HCT116 (cell line): ENCODE data around the gene AUTS2.

Experiments
- CBX3 ChIP-seq: IDR thresholded peaks from 2 replicates; pipeline ENCODE4 v1.6.1; 2012; ENCODE audit warnings: low read depth
- ELF1 ChIP-seq: IDR thresholded peaks from 2 replicates; pipeline ENCODE4 v1.6.1; 2012; ENCODE audit warnings: low read depth, borderline replicate concordance
- EZH2 ChIP-seq: fragments of 200-600 bp; sonication (generic); IDR thresholded peaks from 2 replicates; pipeline ENCODE4 v1.6.1; 2017; ENCODE audit warnings: antibody characterized with exemption, mixed run types
- POLR2A ChIP-seq: IDR thresholded peaks from 2 replicates; pipeline ENCODE4 v1.7.0; 2011; ENCODE audit warnings: borderline replicate concordance; ENCODE audit not compliant: insufficient read depth, insufficient read length; ENCODE audit errors: extremely low read depth
- RAD21 ChIP-seq: IDR thresholded peaks from 2 replicates; pipeline ENCODE4 v1.6.1; 2012; ENCODE audit warnings: low read depth, mild to moderate bottlenecking
- TF ChIP-seq, protein P1 (sequence below), 3 experiments: fragments of 200-600 bp in 1 of 3; sonication (generic) in 1 of 3; IDR thresholded peaks in 2 of 3; conservative IDR thresholded peaks in 1 of 3; 2 replicates each; pipeline ENCODE4 v1.5.1; 2012 to 2017; ENCODE audit warnings: low read depth in 2 of 3, low read length in 2 of 3, antibody characterized with exemption in 1 of 3, borderline replicate concordance in 1 of 3, control low read depth in 1 of 3, mild to moderate bottlenecking in 1 of 3, mixed read lengths in 1 of 3, mixed run types in 1 of 3, moderate library complexity in 1 of 3; ENCODE audit not compliant: insufficient read depth in 1 of 3
- TF ChIP-seq, protein P2 (sequence below): IDR thresholded peaks from 2 replicates; pipeline ENCODE4 v1.6.1; 2012

DNA sequence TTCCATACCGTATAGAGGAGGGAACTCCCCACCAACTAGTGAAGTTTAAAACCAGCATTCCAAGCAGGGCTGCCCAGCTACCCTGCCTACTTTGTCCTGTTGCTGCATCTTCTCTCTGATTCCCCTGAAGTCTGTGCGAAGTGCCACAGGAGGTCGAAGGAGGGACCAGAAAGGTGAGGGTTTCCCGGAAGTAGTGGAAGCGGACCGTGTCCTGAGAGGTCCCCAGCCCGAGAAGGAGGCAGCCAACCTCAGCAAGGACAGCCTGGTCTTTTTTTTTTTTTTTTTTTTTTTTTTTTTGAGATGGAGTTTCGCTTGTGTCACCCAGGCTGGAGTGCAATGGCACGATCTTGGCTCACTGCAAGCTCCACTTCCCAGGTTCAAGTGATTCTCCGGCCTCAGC, 861.8 kb downstream of the AUTS2 start:
- TF ChIP-seq, protein P1, sequence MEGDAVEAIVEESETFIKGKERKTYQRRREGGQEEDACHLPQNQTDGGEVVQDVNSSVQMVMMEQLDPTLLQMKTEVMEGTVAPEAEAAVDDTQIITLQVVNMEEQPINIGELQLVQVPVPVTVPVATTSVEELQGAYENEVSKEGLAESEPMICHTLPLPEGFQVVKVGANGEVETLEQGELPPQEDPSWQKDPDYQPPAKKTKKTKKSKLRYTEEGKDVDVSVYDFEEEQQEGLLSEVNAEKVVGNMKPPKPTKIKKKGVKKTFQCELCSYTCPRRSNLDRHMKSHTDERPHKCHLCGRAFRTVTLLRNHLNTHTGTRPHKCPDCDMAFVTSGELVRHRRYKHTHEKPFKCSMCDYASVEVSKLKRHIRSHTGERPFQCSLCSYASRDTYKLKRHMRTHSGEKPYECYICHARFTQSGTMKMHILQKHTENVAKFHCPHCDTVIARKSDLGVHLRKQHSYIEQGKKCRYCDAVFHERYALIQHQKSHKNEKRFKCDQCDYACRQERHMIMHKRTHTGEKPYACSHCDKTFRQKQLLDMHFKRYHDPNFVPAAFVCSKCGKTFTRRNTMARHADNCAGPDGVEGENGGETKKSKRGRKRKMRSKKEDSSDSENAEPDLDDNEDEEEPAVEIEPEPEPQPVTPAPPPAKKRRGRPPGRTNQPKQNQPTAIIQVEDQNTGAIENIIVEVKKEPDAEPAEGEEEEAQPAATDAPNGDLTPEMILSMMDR (IDR thresholded peaks at IDR 0.05 in 2 of 3, conservative IDR thresholded peaks at IDR 0.05 in 1 of 3; ENCODE audit: borderline replicate concordance in 1 of 3, insufficient read depth in 1 of 3, low read depth in 2 of 3, low read length in 2 of 3) = no peak
- TF ChIP-seq, protein P2, sequence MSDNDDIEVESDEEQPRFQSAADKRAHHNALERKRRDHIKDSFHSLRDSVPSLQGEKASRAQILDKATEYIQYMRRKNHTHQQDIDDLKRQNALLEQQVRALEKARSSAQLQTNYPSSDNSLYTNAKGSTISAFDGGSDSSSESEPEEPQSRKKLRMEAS = no peak
- no peak for TF ChIP-seq POLR2A
- no peak for TF ChIP-seq EZH2
- no peak for TF ChIP-seq CBX3
- TF ChIP-seq RAD21 = no peak
- TF ChIP-seq ELF1 = no peak
